Activated T-helper 9 cell treated with anti-CD3 and anti-CD28 coated beads, Interleukin-2, amount 50 U/mL, for 16 hours (primary cell): ENCODE results near the gene STYXL2.

Experiments used
- DNase-seq: peaks from one replicate; pipeline ENCODE4 v3.0.0-alpha.2; 2020; ENCODE audit warnings: low read depth

Gene STYXL2

GRCh38 chr1:167093846-167094516 is at the start of gene STYXL2:
STYXL2 (plus strand) TSS chr1:167094075; CDS start chr1:167094850, 775 bp downstream.
- DNase-seq = no peak

- DNase-seq = no peak
These were observed 42.0 kb upstream of the STYXL2 start for GRCh38 chr1:167051907-167052306.

GRCh38 chr1:167052389-167052788 is 41.5 kb upstream of the STYXL2 start:
- no peak for DNase-seq

GRCh38 chr1:167054531-167054930 is 39.3 kb upstream of the STYXL2 start:
- DNase-seq = no peak

GRCh38 chr1:167054946-167055630 is 38.8 kb upstream of the STYXL2 start:
- DNase-seq = no peak

- no peak for DNase-seq
These were observed 37.2 kb upstream of the STYXL2 start for GRCh38 chr1:167056529-167057231.

- no peak for DNase-seq
These were observed 36.6 kb upstream of the STYXL2 start for GRCh38 chr1:167057241-167057688.

GRCh38 chr1:167059045-167059808 is 34.6 kb upstream of the STYXL2 start:
- DNase-seq = peak; percentile 52

- no peak for DNase-seq
These were observed 34.1 kb upstream of the STYXL2 start for GRCh38 chr1:167059809-167060107.

GRCh38 chr1:167060141-167061072 is 33.5 kb upstream of the STYXL2 start:
- no peak for DNase-seq

GRCh38 chr1:167061073-167061464 is 32.8 kb upstream of the STYXL2 start:
- no peak for DNase-seq

GRCh38 chr1:167064621-167065020 is 29.3 kb upstream of the STYXL2 start:
- DNase-seq = no peak

- no peak for DNase-seq
These were observed 28.4 kb upstream of the STYXL2 start for GRCh38 chr1:167065471-167065870.

GRCh38 chr1:167066333-167067122 is 27.3 kb upstream of the STYXL2 start:
- peak; percentile 64 for DNase-seq

GRCh38 chr1:167067904-167068303 is 26.0 kb upstream of the STYXL2 start:
- no peak for DNase-seq

- DNase-seq = no peak
These were observed 25.1 kb upstream of the STYXL2 start for GRCh38 chr1:167068761-167069160.

- DNase-seq = no peak
These were observed 22.6 kb upstream of the STYXL2 start for GRCh38 chr1:167071286-167071685.

- DNase-seq = no peak
These were observed 17.7 kb upstream of the STYXL2 start for GRCh38 chr1:167076136-167076710.

GRCh38 chr1:167077128-167077867 is 16.6 kb upstream of the STYXL2 start:
- no peak for DNase-seq

GRCh38 chr1:167077868-167078210 is 16.0 kb upstream of the STYXL2 start:
- DNase-seq = no peak
